WI38 (cell line): ENCODE measurements around the gene SDC3.

Source experiments
- H3K4me3 ChIP-seq: 2 replicates; pipeline ENCODE4 v1.5.1; 2011; ENCODE audit warnings: low read depth, mild to moderate bottlenecking, control low read depth, low read length
- TF ChIP-seq, protein P1 (sequence below): IDR thresholded peaks from 2 replicates; pipeline ENCODE4 v1.5.1; 2012; ENCODE audit warnings: low read depth, mild to moderate bottlenecking, control low read depth, low read length

SDC3 gene

DNA sequence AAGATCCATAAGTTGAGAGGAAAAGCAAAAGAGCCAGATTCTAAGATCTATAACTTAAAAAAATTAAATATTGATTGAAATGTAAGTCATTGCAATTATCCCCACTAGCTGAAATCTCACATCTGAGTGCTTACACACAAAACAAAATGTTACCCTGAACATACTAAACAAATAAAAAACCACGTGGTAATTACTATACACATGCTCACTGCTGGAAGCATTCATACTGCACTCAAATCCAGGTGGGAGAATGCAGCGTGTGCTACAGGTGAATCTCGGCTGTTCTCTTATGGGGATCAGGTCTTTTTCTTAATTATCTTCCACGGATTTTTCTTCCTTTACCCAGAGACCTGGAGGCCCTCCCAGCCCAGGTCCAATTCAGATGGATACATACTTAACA, 74.3 kb downstream of the SDC3 start:
- TF ChIP-seq, protein P1, sequence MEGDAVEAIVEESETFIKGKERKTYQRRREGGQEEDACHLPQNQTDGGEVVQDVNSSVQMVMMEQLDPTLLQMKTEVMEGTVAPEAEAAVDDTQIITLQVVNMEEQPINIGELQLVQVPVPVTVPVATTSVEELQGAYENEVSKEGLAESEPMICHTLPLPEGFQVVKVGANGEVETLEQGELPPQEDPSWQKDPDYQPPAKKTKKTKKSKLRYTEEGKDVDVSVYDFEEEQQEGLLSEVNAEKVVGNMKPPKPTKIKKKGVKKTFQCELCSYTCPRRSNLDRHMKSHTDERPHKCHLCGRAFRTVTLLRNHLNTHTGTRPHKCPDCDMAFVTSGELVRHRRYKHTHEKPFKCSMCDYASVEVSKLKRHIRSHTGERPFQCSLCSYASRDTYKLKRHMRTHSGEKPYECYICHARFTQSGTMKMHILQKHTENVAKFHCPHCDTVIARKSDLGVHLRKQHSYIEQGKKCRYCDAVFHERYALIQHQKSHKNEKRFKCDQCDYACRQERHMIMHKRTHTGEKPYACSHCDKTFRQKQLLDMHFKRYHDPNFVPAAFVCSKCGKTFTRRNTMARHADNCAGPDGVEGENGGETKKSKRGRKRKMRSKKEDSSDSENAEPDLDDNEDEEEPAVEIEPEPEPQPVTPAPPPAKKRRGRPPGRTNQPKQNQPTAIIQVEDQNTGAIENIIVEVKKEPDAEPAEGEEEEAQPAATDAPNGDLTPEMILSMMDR, result no peak

DNA sequence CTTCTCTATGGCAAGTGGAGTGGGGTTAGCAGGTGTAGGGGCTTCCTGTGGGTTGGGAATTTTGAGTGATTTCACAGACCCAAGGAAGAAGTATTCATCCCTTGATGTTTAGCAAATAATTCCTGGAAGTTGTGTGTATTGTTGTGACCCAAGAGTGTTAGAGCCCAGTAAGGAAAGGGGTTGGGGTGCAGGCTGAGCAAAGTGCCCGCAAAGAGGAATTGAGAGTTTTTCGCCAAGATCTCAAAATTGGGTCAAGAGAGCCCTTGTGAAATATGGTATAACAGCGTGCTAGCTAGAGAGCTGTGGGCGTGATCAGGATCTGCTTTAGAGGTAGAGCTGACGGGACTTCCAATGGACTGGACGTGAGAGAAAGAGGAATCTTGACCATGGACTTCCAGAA, 78.0 kb downstream of the SDC3 start:
- TF ChIP-seq, protein P1, result no peak
- no peak overlapping the region for H3K4me3 ChIP-seq

More for the DNA sequence above, 74.3 kb downstream of the SDC3 start:
- H3K4me3 ChIP-seq, result no peak overlapping the region

- TF ChIP-seq, protein P1, result no peak
Measured at GRCh38 chr1:30829889-30830288, 78.7 kb downstream of the SDC3 start.

DNA sequence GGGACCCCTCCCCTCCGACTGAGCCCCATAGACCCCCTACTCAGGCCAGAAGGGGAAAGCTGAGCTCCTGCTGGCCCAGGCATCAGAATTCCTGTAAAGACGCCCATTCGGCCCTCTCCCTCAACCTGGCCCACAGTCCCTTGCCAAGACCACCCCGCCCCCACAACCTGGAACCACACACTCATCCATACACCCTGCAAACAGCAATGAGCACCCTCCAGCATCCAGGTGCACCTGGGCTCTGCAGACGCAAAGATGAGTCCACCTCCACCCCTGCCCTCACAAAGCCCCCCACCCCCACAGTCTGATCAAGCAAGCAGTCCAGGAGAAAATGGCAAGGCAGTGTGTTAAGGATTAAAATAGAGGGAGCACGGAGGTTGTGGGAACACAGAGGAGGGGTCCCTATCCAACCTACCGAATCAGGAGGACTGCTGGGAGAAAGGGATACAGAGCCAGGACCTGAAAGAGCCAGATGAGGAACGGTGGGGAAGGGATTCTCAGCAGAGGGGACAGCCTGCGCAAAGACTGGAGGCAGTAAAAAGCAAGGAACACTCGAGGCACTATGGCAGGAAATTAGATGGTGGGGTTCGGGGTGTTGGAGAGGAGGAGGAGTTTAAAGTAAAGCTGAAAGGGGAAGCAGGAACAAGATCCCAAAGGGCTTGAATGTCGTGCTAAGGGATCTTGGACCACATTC, 83.7 kb downstream of the SDC3 start:
- H3K4me3 ChIP-seq, result peak overlapping the region; percentile 65
- TF ChIP-seq, protein P1, result no peak

More at GRCh38 chr1:30829889-30830288, 78.7 kb downstream of the SDC3 start:
- no peak overlapping the region for H3K4me3 ChIP-seq

DNA sequence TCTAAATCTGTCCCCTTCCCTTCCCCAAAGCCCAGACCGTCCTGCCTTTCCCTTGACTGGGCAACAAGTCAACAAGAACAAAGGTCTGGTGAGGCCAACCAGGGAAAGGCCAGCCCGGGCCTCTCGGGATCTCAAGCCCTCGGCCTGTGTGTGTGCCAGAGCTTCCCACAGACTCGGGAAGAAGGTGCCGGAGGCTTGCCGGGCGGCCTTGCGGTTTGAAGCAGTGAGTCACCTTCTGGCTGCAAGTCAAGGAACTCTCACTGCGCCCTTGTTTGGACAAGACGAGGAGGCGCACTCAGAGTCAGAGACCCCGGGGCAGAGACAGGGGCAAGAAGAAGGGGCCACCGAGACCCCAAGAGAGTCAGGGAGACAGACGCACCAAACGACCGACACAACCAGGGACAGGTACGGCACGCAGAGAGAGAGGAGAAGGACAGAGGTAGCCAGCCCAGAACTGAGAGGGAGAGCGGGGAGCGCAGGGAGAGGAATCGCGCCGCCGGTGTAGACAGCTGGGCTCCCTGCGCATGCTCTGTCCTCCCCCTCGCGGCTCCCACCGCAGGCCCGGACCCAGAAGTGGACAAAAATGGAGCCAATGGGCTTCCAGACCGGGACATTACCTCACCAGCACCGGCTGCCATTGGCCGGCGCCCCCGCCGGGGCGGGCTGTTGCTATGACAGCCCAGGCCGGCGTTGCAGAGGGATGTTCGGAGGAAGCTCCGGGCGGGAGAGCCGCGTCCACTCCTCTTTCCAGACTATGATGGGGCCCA, 84.4 kb downstream of the SDC3 start:
- TF ChIP-seq, protein P1, result no peak
- H3K4me3 ChIP-seq, result peak overlapping the region; percentile 65

DNA sequence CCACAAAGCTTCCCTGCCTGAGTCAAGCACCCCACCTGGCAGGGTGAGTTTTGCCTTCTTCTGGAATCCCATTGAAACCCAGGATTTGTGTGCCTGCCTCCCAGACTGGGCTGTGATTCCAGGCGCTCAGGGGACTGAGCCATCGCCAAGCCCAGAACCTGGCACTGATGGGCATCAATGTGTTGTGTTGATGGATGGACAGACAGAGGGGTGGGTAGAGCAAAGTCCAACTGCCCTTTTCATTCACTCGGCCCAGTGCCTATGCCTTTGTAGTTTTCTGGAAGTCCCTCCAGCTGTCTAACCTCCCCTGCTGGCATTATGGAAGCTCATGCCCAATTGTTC, 85.0 kb downstream of the SDC3 start:
- peak overlapping the region; percentile 65 for H3K4me3 ChIP-seq
- TF ChIP-seq, protein P1, result no peak

DNA sequence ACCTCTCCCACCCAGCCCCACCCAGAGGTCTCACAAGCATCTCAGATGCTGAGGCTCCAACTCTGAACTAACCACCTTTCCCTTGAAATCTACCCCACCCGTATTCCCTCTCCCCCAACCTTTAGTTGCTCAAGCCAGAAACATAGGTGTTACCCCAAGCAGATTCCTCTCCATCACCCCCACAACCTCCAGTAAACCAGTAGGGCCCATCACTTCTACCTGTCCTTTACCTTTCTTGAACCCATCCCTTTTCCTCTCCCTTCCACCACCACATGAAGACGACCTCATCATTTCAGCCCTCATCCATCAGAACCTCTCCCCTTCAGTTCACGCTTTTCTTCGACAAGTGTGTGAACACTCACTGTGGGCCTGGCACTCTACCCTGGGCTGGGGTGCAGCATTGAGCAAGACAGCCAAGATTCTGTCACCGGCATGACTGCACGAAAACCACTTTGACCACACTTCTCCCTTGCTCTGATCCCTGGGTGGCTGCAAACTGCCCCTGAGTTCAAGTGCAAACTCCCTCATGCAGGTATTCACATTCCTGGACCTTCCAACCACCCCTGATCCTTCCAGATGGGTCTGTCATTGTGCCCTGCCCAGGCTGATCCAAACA, 85.5 kb downstream of the SDC3 start:
- no peak overlapping the region for H3K4me3 ChIP-seq
- TF ChIP-seq, protein P1, result no peak
